ENCODE data around the gene STYK1.

Gene STYK1

DNA sequence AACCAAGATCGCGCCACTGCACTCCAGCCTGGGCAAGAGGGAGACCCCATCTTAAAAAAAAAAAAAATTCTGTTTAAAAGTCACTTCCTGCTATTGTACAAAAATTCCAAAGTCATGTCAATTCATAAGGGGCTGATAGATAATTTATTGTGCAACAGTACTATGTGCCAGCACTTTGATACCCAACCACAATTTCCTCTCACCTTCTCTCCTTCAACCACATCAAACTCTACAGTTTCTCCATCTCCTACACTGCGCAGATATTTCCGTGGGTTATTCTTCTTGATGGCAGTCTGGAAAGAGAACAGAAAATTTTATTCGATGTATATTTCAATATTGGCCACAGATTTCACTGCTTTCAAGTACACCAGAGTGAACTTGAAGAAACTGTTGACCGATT is 41.6 kb upstream of the STYK1 start:
- Histone ChIP-seq H3K9ac (ENCODE audit: low read length) (no peak overlapping the region), H3K9me3 (ENCODE audit: control insufficient read depth, low read length) (no peaks in the 10 kb centered on the region), H3K36me3 (ENCODE audit: control insufficient read depth, insufficient read depth, low read length) (peaks cover 6% of the 10 kb centered on the region), H3K4me3 (ENCODE audit: low read length) (no peak overlapping the region), H3K27me3 (ENCODE audit: control insufficient read depth, insufficient read depth, low read length) (no peaks in the 10 kb centered on the region), H3K4me1 (ENCODE audit: control insufficient read depth, insufficient read depth, low read length) (peaks cover 39% of the 10 kb centered on the region)

DNA sequence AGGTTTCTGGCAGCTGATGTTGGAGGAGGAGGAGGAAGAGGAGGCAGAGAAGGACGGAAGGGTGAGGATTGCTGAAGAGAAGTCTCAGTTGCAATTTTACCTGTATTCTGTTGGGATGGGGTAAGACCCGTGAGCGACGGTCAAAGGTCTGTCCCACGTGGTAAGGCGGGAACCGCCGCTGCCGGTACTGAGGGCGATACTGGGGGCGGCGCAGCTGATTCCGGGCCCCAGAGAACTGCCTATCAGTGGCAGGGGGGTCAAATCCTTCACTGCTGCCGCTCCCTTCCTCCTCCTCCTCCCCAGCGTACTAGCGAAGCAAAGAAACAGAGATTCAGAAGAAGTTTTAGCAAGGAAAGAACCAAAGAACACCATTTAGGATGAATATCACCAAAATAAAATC is 36.0 kb upstream of the STYK1 start:
- Histone ChIP-seq H3K36me3 (ENCODE audit: control insufficient read depth, insufficient read depth, low read length) (peaks cover 6% of the 10 kb centered on the region), H3K9me3 (ENCODE audit: control insufficient read depth, low read length) (no peaks in the 10 kb centered on the region), H3K4me3 (ENCODE audit: low read length) (no peak overlapping the region), H3K4me1 (ENCODE audit: control insufficient read depth, insufficient read depth, low read length) (no peaks in the 10 kb centered on the region), H3K9ac (ENCODE audit: low read length) (no peak overlapping the region), H3K27me3 (ENCODE audit: control insufficient read depth, insufficient read depth, low read length) (no peaks in the 10 kb centered on the region)

DNA sequence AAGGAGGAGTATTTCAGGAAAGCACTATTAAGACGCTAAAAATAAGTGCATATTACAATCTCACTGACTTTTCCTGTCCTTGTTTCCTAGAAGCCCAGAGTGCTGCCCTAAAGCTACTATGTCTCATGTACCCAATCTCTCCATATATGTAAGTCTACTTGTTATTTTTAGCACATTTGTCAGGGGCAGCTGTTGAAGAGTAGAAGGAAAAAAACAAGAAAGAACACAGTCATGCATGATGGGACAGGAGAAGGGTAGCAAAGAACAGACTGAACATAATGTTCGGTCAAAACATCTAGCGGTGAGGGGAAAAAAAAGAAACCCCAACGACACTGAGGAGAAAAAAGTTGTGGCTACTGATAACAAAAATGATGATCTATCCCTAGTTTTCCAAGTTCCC is 35.0 kb upstream of the STYK1 start:
- H3K4me3 ChIP-seq (ENCODE audit: low read length) = no peak overlapping the region
- no peaks in the 10 kb centered on the region for H3K27me3 ChIP-seq (ENCODE audit: control insufficient read depth, insufficient read depth, low read length)
- no peaks in the 10 kb centered on the region for H3K9me3 ChIP-seq (ENCODE audit: control insufficient read depth, low read length)
- H3K4me1 ChIP-seq (ENCODE audit: control insufficient read depth, insufficient read depth, low read length) = no peaks in the 10 kb centered on the region
- H3K36me3 ChIP-seq (ENCODE audit: control insufficient read depth, insufficient read depth, low read length) = peaks cover 3% of the 10 kb centered on the region
- no peak overlapping the region for H3K9ac ChIP-seq (ENCODE audit: low read length)

DNA sequence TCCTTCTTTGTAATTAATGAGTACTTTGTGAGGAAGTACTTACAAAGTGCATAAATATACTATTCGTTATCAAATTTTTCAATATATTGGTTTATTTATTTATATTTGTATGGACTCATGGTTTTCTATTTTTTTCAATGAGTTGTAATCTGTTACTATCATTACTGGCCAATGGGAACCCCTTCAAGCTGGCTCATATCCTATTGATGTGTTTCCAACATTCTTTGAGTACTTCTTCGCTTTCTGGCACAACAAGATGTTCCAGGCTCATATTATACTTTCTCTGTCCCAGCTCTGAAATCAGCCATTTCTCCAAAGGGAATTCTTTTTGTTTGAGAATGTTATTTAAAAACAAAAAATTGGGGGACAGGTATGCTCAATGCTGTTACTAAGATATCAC is 31.8 kb upstream of the STYK1 start:
- no peak overlapping the region for H3K4me3 ChIP-seq (ENCODE audit: low read length)
- H3K4me1 ChIP-seq (ENCODE audit: control insufficient read depth, insufficient read depth, low read length) = no peaks in the 10 kb centered on the region
- no peak overlapping the region for H3K9ac ChIP-seq (ENCODE audit: low read length)
- no peaks in the 10 kb centered on the region for H3K27me3 ChIP-seq (ENCODE audit: control insufficient read depth, insufficient read depth, low read length)
- H3K36me3 ChIP-seq (ENCODE audit: control insufficient read depth, insufficient read depth, low read length) = no peaks in the 10 kb centered on the region
- no peaks in the 10 kb centered on the region for H3K9me3 ChIP-seq (ENCODE audit: control insufficient read depth, low read length)

DNA sequence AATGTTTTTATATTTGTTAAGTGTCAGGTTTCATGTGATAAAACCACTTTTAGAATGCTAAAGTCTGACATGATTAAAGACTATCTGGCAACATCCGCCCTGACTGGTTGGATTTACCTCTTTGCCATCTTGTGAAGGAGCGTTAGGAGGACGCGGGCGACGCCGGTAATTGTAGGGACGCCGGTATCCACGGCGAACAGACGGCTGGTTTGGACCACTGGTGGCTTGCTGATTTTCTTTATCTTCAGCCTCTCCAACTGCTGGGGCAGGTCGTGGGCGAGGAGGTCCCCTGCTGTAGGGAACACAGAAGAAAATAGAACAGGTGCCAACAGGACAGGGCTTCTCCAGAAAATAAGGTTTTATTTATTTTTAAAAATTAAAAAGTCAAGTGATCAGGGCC is 28.0 kb upstream of the STYK1 start:
- Histone ChIP-seq H3K4me1 (ENCODE audit: control insufficient read depth, insufficient read depth, low read length) (no peaks in the 10 kb centered on the region), H3K9ac (ENCODE audit: low read length) (no peak overlapping the region), H3K9me3 (ENCODE audit: control insufficient read depth, low read length) (no peaks in the 10 kb centered on the region), H3K27me3 (ENCODE audit: control insufficient read depth, insufficient read depth, low read length) (no peaks in the 10 kb centered on the region), H3K36me3 (ENCODE audit: control insufficient read depth, insufficient read depth, low read length) (no peaks in the 10 kb centered on the region), H3K4me3 (ENCODE audit: low read length) (no peak overlapping the region)

DNA sequence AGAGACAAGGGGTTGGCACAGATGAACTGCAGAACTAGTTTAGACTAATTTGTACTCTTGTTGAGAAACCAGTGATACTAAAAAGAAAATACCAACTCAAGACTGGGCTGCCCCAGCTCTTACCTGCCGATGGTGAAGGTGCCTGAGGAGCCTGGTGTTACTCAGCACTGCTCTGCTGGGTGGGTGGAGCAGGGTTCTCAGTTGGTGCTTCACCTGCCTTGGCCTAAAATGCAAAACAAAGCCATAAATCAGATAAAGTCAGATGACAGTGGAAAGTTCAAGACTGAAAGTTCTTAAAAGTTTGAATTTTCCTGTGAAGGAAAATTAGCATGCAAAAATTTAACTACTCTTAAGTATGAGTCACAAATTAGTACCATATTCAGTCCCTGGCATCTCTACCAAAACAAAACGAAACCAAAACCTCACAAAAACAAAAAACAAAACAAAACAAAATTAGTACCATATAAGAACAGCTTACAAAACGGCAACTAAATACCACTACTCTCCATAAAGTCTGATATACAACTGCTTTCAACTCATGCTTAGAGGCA is 27.4 kb upstream of the STYK1 start:
- no peaks in the 10 kb centered on the region for H3K4me1 ChIP-seq (ENCODE audit: control insufficient read depth, insufficient read depth, low read length)
- H3K36me3 ChIP-seq (ENCODE audit: control insufficient read depth, insufficient read depth, low read length) = no peaks in the 10 kb centered on the region
- no peak overlapping the region for H3K4me3 ChIP-seq (ENCODE audit: low read length)
- H3K9me3 ChIP-seq (ENCODE audit: control insufficient read depth, low read length) = no peaks in the 10 kb centered on the region
- H3K27me3 ChIP-seq (ENCODE audit: control insufficient read depth, insufficient read depth, low read length) = no peaks in the 10 kb centered on the region
- H3K9ac ChIP-seq (ENCODE audit: low read length) = no peak overlapping the region

DNA sequence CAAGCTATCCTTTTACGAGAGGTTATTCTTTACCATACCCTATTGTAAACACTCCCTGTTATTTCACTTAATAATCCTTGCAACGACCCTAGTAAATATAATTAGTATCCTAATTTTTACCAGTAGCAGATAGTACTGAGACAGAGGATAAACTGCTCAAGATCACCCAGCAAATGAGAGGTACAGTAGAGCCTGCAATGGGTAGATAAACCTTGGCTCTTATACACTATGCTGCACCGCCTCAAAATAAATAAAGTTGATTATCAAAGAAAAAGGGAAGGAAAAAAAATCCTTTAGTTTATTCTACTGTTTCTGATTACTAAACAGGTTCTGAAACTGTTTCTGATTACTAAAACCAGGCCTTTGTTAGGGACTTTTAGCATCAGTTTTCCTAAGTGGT is 26.7 kb upstream of the STYK1 start:
- H3K4me1 ChIP-seq (ENCODE audit: control insufficient read depth, insufficient read depth, low read length) = no peaks in the 10 kb centered on the region
- H3K36me3 ChIP-seq (ENCODE audit: control insufficient read depth, insufficient read depth, low read length) = no peaks in the 10 kb centered on the region
- no peaks in the 10 kb centered on the region for H3K27me3 ChIP-seq (ENCODE audit: control insufficient read depth, insufficient read depth, low read length)
- no peaks in the 10 kb centered on the region for H3K9me3 ChIP-seq (ENCODE audit: control insufficient read depth, low read length)
- H3K9ac ChIP-seq (ENCODE audit: low read length) = no peak overlapping the region
- H3K4me3 ChIP-seq (ENCODE audit: low read length) = no peak overlapping the region

DNA sequence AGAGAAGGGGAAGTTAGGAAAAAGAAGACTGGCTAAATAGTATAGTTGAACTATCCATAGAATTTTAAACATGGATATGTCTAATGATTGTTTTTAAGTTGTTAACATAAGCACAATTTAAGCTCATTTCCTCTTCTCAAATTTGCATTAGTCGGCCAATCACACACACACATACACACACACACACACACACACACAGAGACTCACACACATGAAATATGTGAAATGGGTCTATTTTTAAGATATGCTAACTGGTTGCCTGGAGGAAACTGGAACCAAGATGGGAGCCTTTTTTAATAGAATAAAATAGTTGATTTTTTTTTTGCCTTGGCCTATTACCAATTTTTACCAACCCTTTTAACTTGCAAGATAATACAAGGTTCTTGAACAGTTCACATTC is 24.0 kb upstream of the STYK1 start:
- H3K27me3 ChIP-seq (ENCODE audit: control insufficient read depth, insufficient read depth, low read length) = no peaks in the 10 kb centered on the region
- no peak overlapping the region for H3K9ac ChIP-seq (ENCODE audit: low read length)
- H3K4me3 ChIP-seq (ENCODE audit: low read length) = no peak overlapping the region
- no peaks in the 10 kb centered on the region for H3K9me3 ChIP-seq (ENCODE audit: control insufficient read depth, low read length)
- H3K36me3 ChIP-seq (ENCODE audit: control insufficient read depth, insufficient read depth, low read length) = no peaks in the 10 kb centered on the region
- H3K4me1 ChIP-seq (ENCODE audit: control insufficient read depth, insufficient read depth, low read length) = no peaks in the 10 kb centered on the region

DNA sequence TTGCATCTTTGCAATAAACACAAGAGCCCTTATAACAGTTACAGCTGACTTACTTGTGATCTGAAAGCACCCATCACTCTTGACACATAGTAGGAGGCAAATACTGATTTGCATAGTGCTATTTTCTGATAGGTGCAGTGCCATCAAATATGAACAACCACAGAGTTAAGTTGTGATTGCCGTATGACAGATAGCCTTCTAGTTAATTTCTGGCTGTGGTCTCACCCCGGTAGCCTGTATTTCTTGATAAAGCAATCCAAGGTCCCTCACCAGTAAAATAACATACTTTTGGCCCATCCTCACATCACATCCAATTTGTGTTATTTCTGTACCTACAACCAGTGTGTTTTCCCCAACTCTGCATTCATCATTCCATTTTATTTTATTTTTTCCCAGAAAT is 23.3 kb upstream of the STYK1 start:
- Histone ChIP-seq H3K36me3 (ENCODE audit: control insufficient read depth, insufficient read depth, low read length) (no peaks in the 10 kb centered on the region), H3K4me1 (ENCODE audit: control insufficient read depth, insufficient read depth, low read length) (no peaks in the 10 kb centered on the region), H3K4me3 (ENCODE audit: low read length) (no peak overlapping the region), H3K9me3 (ENCODE audit: control insufficient read depth, low read length) (no peaks in the 10 kb centered on the region), H3K27me3 (ENCODE audit: control insufficient read depth, insufficient read depth, low read length) (no peaks in the 10 kb centered on the region), H3K9ac (ENCODE audit: low read length) (no peak overlapping the region)

DNA sequence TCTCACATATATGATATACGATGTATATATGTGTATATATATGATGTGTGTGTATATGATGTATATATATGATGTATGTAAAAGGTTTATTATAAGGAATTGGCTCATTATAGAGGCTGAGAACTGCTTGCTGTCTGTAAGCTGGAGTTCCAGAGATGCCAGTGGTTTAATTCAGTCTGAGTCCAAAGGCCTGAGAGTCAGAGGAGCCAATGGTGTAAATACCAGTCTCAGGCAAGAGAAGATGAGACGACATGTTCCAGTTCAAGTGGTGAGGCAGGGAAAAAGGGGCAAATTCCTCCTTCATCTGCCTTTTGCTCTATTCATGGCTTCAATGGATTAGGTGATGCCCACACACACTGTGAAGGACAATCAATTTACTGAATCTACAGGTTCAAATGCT is 17.1 kb upstream of the STYK1 start:
- Histone ChIP-seq H3K9ac (ENCODE audit: low read length) (no peak overlapping the region), H3K9me3 (ENCODE audit: control insufficient read depth, low read length) (no peaks in the 10 kb centered on the region), H3K27me3 (ENCODE audit: control insufficient read depth, insufficient read depth, low read length) (no peaks in the 10 kb centered on the region), H3K4me3 (ENCODE audit: low read length) (no peak overlapping the region), H3K36me3 (ENCODE audit: control insufficient read depth, insufficient read depth, low read length) (no peaks in the 10 kb centered on the region), H3K4me1 (ENCODE audit: control insufficient read depth, insufficient read depth, low read length) (no peaks in the 10 kb centered on the region)

DNA sequence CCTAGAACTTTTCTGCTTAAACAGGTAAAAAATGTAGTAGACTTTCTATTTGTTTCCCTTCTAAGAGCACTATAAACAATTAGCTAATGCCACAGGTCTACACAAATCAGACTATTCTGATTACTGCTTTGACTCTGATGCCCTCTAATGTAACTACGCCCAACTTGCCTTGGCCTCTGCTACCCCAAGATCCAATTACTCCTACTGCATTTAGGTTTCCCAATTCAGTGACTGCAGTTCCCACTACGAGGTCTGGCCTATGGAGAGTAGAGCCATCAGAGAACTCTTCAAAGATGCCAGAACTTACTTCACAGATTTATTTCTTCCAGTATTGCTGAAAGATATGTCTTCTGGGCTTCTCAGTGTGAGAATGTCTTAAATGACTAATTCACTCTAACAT is 15.3 kb upstream of the STYK1 start:
- H3K27me3 ChIP-seq (ENCODE audit: control insufficient read depth, insufficient read depth, low read length) = no peaks in the 10 kb centered on the region
- H3K9me3 ChIP-seq (ENCODE audit: control insufficient read depth, low read length) = no peaks in the 10 kb centered on the region
- no peak overlapping the region for H3K4me3 ChIP-seq (ENCODE audit: low read length)
- H3K4me1 ChIP-seq (ENCODE audit: control insufficient read depth, insufficient read depth, low read length) = no peaks in the 10 kb centered on the region
- H3K9ac ChIP-seq (ENCODE audit: low read length) = no peak overlapping the region
- H3K36me3 ChIP-seq (ENCODE audit: control insufficient read depth, insufficient read depth, low read length) = no peaks in the 10 kb centered on the region

DNA sequence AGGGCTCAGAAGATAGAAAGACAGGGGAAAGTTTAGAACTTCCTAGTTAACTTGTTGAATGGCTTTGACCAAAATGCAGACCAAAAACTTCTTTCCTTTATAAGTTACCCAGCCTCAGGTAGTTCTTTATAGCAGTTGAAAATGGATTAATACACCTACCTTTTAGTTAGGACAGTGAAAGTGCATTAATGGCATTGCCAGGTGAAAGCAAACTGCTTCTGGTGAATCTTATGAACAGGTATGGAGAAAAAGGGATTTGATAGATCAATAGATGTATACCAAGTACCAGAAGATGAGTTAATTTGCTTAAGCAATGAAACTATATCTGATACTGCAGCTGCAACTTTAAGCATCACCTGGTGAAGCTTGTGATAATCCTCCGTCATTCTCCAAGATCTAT is 14.2 kb upstream of the STYK1 start:
- no peaks in the 10 kb centered on the region for H3K4me1 ChIP-seq (ENCODE audit: control insufficient read depth, insufficient read depth, low read length)
- no peaks in the 10 kb centered on the region for H3K36me3 ChIP-seq (ENCODE audit: control insufficient read depth, insufficient read depth, low read length)
- H3K9ac ChIP-seq (ENCODE audit: low read length) = no peak overlapping the region
- H3K27me3 ChIP-seq (ENCODE audit: control insufficient read depth, insufficient read depth, low read length) = no peaks in the 10 kb centered on the region
- no peaks in the 10 kb centered on the region for H3K9me3 ChIP-seq (ENCODE audit: control insufficient read depth, low read length)
- H3K4me3 ChIP-seq (ENCODE audit: low read length) = no peak overlapping the region

DNA sequence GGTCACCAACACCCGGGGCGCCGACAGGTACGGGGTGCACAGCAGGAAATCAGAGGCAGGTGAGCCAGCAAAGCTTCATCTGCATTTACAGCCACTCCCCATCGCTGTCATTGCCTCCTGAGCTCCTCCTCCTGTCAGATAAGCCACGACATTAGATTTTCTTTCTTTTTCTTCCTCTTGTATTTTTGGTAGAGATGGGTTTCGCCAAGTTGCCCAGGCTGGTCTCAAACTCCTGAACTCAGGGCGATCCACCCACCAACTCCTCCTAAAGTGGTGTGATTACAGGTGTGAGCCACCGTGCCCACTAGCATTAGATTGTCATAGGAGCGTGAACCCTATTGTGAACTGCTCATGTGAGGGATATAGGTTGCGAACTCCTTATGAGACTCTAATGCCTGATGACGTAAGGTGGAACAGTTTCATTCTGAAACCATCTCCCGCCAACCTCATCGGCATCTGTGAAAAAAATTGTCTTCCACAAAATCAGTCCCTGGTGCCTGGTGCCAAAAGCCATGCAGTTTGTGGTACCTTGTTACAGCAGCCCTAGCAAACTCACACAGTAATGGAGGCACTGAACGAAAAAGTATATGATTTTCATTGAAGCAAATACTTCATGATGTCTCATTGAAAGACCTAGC is 1.5 kb downstream of the STYK1 start:
- Histone ChIP-seq H3K4me1 (ENCODE audit: control insufficient read depth, insufficient read depth, low read length) (peaks cover 15% of the 10 kb centered on the region), H3K4me3 (ENCODE audit: low read length) (peak overlapping the region; percentile 0), H3K9me3 (ENCODE audit: control insufficient read depth, low read length) (no peaks in the 10 kb centered on the region), H3K9ac (ENCODE audit: low read length) (peak overlapping the region; percentile 7), H3K27me3 (ENCODE audit: control insufficient read depth, insufficient read depth, low read length) (no peaks in the 10 kb centered on the region), H3K36me3 (ENCODE audit: control insufficient read depth, insufficient read depth, low read length) (no peaks in the 10 kb centered on the region)
